Epithelial cell of proximal tubule (primary cell): ENCODE results near the gene TPRN. TPM values are rescaled to one million over a fixed set of nuclear protein-coding genes. Genes with fewer than 3 reads are reported as not detected.

ENCODE experiments used
- DNase-seq: peaks from one replicate; pipeline ENCODE4 v3.0.0-alpha.2; 2011; ENCODE audit warnings: low read depth
- H3K4me3 ChIP-seq: 2 replicates; pipeline ENCODE4 v1.5.1; 2011; ENCODE audit warnings: low read depth, mild to moderate bottlenecking, low read length
- total RNA-seq: library from RNA; depleted of rRNA; stranded (reverse); fragments of >200 nt; gene quantifications from 2 replicates; pipeline ENCODE4 v1.2.3, GENCODE V29; 2015
- TF ChIP-seq, protein P1 (sequence below): conservative IDR thresholded peaks from 2 replicates; pipeline ENCODE4 v1.5.1; 2012; ENCODE audit warnings: low read depth, mild to moderate bottlenecking, low read length

TPRN gene
- total RNA-seq, 1 donor from 2014 or later = 10.5 TPM

DNA sequence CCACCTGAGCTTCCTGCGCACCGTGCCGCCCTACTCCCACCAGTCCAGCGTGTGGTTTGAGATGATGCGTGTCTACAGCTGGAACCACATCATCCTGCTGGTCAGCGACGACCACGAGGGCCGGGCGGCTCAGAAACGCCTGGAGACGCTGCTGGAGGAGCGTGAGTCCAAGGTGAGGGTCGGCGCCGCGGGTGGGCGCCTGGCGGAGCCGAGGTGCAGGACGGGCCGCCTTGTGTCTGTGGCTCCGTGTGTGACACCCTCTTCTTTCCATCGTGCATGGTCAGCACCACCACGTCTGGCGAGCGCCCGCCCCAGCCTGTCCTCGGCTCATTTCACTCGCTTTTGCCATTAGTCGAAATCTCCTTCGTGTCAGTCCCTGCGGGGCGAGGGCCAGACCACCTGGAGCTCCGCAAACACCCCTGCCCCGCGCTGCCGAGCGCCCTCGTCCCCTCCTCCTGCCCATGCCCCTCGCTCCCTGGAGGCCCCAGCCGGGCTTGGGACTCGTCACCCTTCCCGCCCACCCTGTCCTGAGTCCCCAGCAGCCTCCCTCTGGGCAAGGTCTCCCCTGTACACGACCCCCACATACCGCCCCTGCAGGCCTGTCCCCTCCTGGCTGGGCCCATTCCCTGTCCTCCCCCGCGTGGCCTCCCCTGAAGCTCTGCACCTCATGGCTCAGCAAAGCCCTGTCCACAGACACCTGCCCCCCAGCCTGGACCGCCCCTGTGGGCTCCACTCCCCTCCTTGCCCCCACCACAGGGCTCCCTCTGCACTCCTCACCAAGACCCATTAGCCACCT, 54.6 kb downstream of the TPRN start:
- no peak for DNase-seq
- no peak overlapping the region for H3K4me3 ChIP-seq
- TF ChIP-seq, protein P1, sequence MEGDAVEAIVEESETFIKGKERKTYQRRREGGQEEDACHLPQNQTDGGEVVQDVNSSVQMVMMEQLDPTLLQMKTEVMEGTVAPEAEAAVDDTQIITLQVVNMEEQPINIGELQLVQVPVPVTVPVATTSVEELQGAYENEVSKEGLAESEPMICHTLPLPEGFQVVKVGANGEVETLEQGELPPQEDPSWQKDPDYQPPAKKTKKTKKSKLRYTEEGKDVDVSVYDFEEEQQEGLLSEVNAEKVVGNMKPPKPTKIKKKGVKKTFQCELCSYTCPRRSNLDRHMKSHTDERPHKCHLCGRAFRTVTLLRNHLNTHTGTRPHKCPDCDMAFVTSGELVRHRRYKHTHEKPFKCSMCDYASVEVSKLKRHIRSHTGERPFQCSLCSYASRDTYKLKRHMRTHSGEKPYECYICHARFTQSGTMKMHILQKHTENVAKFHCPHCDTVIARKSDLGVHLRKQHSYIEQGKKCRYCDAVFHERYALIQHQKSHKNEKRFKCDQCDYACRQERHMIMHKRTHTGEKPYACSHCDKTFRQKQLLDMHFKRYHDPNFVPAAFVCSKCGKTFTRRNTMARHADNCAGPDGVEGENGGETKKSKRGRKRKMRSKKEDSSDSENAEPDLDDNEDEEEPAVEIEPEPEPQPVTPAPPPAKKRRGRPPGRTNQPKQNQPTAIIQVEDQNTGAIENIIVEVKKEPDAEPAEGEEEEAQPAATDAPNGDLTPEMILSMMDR = no peak

DNA sequence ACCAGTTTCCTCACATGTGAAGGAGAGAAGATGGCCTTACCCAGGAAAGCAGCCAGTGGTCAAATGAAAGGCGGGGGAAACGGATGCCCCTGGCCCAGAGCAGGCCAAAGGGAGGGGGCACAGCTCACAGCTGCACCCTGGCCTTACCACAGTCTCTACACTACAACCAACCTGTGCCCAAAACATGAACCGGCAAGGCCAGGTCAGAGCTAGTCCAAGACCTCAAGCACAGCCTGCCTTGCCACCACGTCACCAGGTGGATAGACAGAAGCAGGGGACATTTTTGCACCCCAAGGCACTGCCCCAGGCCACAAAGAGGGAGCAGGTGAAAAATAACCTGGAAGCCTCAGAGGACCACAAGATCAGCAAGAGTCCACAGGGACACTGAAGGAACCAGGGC, 57.1 kb downstream of the TPRN start:
- H3K4me3 ChIP-seq = no peak overlapping the region
- TF ChIP-seq, protein P1 = no peak
- DNase-seq = no peak

DNA sequence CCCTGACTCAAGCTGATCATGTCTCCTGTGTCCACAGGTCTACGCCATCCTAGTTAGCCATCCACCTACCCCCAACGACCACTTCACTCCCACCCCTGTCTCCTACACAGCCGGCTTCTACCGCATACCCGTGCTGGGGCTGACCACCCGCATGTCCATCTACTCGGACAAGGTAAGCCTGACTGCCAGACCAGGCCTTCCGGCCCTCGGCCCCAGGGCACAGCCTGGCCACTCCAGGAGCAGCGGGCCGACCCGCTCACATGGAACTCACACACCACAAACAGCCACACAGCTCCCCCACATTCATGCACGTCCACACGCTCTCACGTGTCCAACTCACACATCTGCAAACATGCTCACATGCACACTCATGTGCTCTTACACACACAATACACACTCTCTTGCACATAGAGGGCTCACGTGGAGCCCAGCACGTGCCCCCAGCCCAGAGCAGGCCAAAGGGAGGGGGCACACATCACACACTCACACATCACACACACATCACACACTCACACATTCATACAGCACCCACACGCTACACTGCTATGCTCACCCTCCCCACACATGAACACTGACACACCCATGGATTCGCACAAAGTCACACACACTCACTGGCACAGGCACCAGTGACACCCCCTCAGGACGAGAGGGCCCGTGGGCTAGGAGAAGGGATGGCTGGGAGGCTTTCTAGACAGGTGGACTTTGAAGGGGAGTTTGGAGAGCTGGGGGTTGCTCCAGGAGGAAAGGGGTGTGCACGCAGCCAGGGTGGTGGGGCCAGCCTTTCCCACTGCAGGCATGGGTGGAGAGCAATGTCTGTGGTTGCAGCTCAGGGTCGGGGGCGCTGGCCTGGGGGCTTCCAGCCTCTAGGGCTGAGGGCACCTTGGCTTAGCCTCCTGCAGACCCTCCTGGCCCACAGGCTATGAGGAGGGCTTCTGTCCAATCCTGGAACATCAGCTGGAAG, 58.3 kb downstream of the TPRN start:
- DNase-seq = no peak
- TF ChIP-seq, protein P1 = no peak
- no peak overlapping the region for H3K4me3 ChIP-seq

Other genes starting within 250 kb of the TPRN start
- gene LCN12, start 248.5 kb downstream of the TPRN start, total RNA-seq = 1.2 TPM in 1 of 2 replicates, not detected in the other
- gene PTGDS, start 223.2 kb downstream of the TPRN start, total RNA-seq = not detected in 2 replicates
- gene LCNL1, start 217.7 kb downstream of the TPRN start, total RNA-seq = not detected in 2 replicates
- 70.1 and 81.7 TPM in 2 replicates for gene PAXX, start 208.3 kb downstream of the TPRN start, total RNA-seq
- 2.2 and 2.4 TPM in 2 replicates for gene CLIC3, start 204.2 kb downstream of the TPRN start, total RNA-seq
- 3.0 and 7.6 TPM in 2 replicates for gene ABCA2, start 172.5 kb downstream of the TPRN start, total RNA-seq
- gene FUT7, start 168.7 kb downstream of the TPRN start, total RNA-seq = not detected in 2 replicates
- gene NPDC1, start 154.6 kb downstream of the TPRN start, total RNA-seq = 19.7 and 47.7 TPM in 2 replicates
- gene ENTPD2, start 146.7 kb downstream of the TPRN start, total RNA-seq = 0.87 TPM in 1 of 2 replicates, not detected in the other
- gene SAPCD2, start 130.2 kb downstream of the TPRN start, total RNA-seq = 25.6 and 51.3 TPM in 2 replicates
- gene UAP1L1, start 123.2 kb downstream of the TPRN start, total RNA-seq = 2.1 and 2.2 TPM in 2 replicates
- 46.0 and 74.3 TPM in 2 replicates for gene MAN1B1, start 113.8 kb downstream of the TPRN start, total RNA-seq
- 66.9 and 125 TPM in 2 replicates for gene DPP7, start 86.0 kb downstream of the TPRN start, total RNA-seq
- gene GRIN1, start 61.6 kb downstream of the TPRN start, total RNA-seq = not detected in 2 replicates
- gene LRRC26, start 30.7 kb downstream of the TPRN start, total RNA-seq = not detected in 2 replicates
- not detected in 2 replicates for gene TMEM210, start 28.7 kb downstream of the TPRN start, total RNA-seq
- gene ANAPC2, start 12.2 kb downstream of the TPRN start, total RNA-seq = 16.7 TPM in 2 replicates
- gene SSNA1, start 12.1 kb downstream of the TPRN start, total RNA-seq = 139 and 185 TPM in 2 replicates
- 39.4 and 44.9 TPM in 2 replicates for gene TMEM203, start 4.9 kb upstream of the TPRN start, total RNA-seq
- 22.0 and 26.9 TPM in 2 replicates for gene NDOR1, start 5.0 kb upstream of the TPRN start, total RNA-seq
- gene RNF208, start 21.5 kb upstream of the TPRN start, total RNA-seq = 0.22 and 1.5 TPM in 2 replicates
- gene CYSRT1, start 24.4 kb upstream of the TPRN start, total RNA-seq = 0.17 and 0.94 TPM in 2 replicates
- not detected in 2 replicates for gene RNF224, start 26.8 kb upstream of the TPRN start, total RNA-seq
- gene SLC34A3, start 30.2 kb upstream of the TPRN start, total RNA-seq = 0.07 TPM in 1 of 2 replicates, not detected in the other
- gene TUBB4B, start 40.5 kb upstream of the TPRN start, total RNA-seq = 725 and 1,240 TPM in 2 replicates
- not detected in 2 replicates for gene STPG3, start 50.5 kb upstream of the TPRN start, total RNA-seq
- 47.7 and 71.0 TPM in 2 replicates for gene NELFB, start 54.6 kb upstream of the TPRN start, total RNA-seq
- gene TOR4A, start 77.0 kb upstream of the TPRN start, total RNA-seq = 48.5 and 56.1 TPM in 2 replicates
- 2.2 and 4.9 TPM in 2 replicates for gene NRARP, start 101.5 kb upstream of the TPRN start, total RNA-seq
- 4.1 and 29.2 TPM in 2 replicates for gene EXD3, start 222.4 kb upstream of the TPRN start, total RNA-seq
- 0.14 and 2.1 TPM in 2 replicates for gene NOXA1, start 222.7 kb upstream of the TPRN start, total RNA-seq
- not detected in 2 replicates for gene ENTPD8, start 240.6 kb upstream of the TPRN start, total RNA-seq